HL-60 (cell line): ENCODE data around the gene INPP4B.

ENCODE experiments used
- DNase-seq, 2 experiments: peaks; one replicate each; pipeline ENCODE4 v3.0.0-alpha.2; 2010 to 2020; ENCODE audit warnings: low read depth in 1 of 2, low spot score in 1 of 2
- H3K27ac ChIP-seq: fragments of 250-450 bp; sonication (Bioruptor Pico); replicated peaks from 2 replicates; pipeline ENCODE4 v1.5.1; 2020; ENCODE audit warnings: mild to moderate bottlenecking, moderate library complexity
- H3K27me3 ChIP-seq: fragments of 250-450 bp; sonication (Bioruptor Pico); 2 replicates; pipeline ENCODE4 v1.5.1; 2021; ENCODE audit warnings: mild to moderate bottlenecking, moderate library complexity; ENCODE audit not compliant: insufficient read depth, poor library complexity, severe bottlenecking
- H3K4me3 ChIP-seq: replicated peaks from 2 replicates; pipeline ENCODE4 v1.5.1; 2011; ENCODE audit warnings: mild to moderate bottlenecking, control low read depth, low read length; ENCODE audit not compliant: insufficient read depth
- CTCF ChIP-seq: IDR thresholded peaks from one replicate; pipeline ENCODE4 v1.5.1; 2011; ENCODE audit warnings: low read length, control low read depth, inconsistent platforms; ENCODE audit not compliant: insufficient read depth
- GABPA ChIP-seq: IDR thresholded peaks from 2 replicates; pipeline ENCODE4 v1.6.1; 2012; ENCODE audit warnings: low read depth
- POLR2AphosphoS5 ChIP-seq: IDR thresholded peaks from 2 replicates; pipeline ENCODE4 v1.6.1; 2012; ENCODE audit warnings: low read depth
- REST ChIP-seq: IDR thresholded peaks from 2 replicates; pipeline ENCODE4 v1.6.1; 2012; ENCODE audit warnings: low read depth; ENCODE audit not compliant: insufficient replicate concordance
- SPI1 ChIP-seq: IDR thresholded peaks from 2 replicates; pipeline ENCODE4 v1.6.1; 2012; ENCODE audit warnings: low read depth, mild to moderate bottlenecking, borderline replicate concordance

Gene INPP4B

GRCh38 chr4:142322996-142323395 lies 523.1 kb downstream of the INPP4B start:
- no peak overlapping the region for H3K4me3 ChIP-seq
- no peak overlapping the region for H3K27ac ChIP-seq
- TF ChIP-seq GABPA (no peak), REST (no peak), POLR2AphosphoS5 (no peak), CTCF (no peak), SPI1 (no peak)
- DNase-seq: no peak
- H3K27me3 ChIP-seq: no peaks in the 10 kb centered on the region

- H3K27ac ChIP-seq: no peak overlapping the region
- DNase-seq: no peak
- no peak for TF ChIP-seq SPI1
- TF ChIP-seq GABPA: no peak
- TF ChIP-seq REST: no peak
- no peak for TF ChIP-seq CTCF
- no peak for TF ChIP-seq POLR2AphosphoS5
- H3K27me3 ChIP-seq: no peaks in the 10 kb centered on the region
- no peak overlapping the region for H3K4me3 ChIP-seq
Observed at GRCh38 chr4:142318280-142318679, 527.8 kb downstream of the INPP4B start.

- Histone ChIP-seq H3K4me3 (no peak overlapping the region), H3K27me3 (no peaks in the 10 kb centered on the region), H3K27ac (no peak overlapping the region)
- TF ChIP-seq POLR2AphosphoS5: no peak
- no peak for TF ChIP-seq REST
- TF ChIP-seq GABPA: no peak
- TF ChIP-seq CTCF: no peak
- no peak for TF ChIP-seq SPI1
- no peak for DNase-seq
Observed at GRCh38 chr4:142316913-142317312, 529.2 kb downstream of the INPP4B start.
